Measurements from ENCODE around the gene EVI2B.

DNA sequence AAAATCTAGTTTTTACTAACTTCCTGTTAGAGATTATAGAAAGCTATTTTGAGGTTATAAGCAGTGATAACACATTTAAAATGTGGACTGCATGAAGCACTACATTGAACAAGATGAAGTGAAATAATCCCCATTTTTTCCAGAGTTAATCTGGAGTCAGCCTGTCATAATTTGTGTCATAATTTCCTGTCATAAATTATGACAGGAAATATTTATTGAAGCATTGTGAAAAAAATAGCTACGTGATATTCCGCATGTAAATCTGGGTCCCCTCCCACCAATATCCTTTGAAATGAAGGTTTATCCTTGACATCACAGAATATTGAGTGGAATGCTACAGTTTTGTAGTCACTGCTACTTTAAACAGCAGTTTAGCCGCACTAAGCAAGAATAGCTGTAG, 56.9 kb downstream of the EVI2B start:
- TF ChIP-seq, protein P1, sequence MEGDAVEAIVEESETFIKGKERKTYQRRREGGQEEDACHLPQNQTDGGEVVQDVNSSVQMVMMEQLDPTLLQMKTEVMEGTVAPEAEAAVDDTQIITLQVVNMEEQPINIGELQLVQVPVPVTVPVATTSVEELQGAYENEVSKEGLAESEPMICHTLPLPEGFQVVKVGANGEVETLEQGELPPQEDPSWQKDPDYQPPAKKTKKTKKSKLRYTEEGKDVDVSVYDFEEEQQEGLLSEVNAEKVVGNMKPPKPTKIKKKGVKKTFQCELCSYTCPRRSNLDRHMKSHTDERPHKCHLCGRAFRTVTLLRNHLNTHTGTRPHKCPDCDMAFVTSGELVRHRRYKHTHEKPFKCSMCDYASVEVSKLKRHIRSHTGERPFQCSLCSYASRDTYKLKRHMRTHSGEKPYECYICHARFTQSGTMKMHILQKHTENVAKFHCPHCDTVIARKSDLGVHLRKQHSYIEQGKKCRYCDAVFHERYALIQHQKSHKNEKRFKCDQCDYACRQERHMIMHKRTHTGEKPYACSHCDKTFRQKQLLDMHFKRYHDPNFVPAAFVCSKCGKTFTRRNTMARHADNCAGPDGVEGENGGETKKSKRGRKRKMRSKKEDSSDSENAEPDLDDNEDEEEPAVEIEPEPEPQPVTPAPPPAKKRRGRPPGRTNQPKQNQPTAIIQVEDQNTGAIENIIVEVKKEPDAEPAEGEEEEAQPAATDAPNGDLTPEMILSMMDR (IDR thresholded peaks at IDR 0.05 in 4 of 5, conservative IDR thresholded peaks at IDR 0.05 in 1 of 5) = no peak
- no peak for TF ChIP-seq POLR2A (IDR thresholded peaks at IDR 0.05)
